Subcutaneous abdominal adipose tissue (tissue), 5 donors: ENCODE measurements around the gene AP1S1.

Experiments
- H3K27ac ChIP-seq: one replicate; pipeline ENCODE4 v1.7.0; 2013; ENCODE audit warnings: low read depth, mild to moderate bottlenecking, inconsistent platforms, low read length, moderate library complexity
- H3K27me3 ChIP-seq, 5 donors: one replicate each; pipeline ENCODE4 v1.7.0; 2013; ENCODE audit warnings: low read length in 5 of 5, inconsistent platforms in 1 of 5; ENCODE audit not compliant: control insufficient read depth in 5 of 5, insufficient read depth in 4 of 5
- H3K36me3 ChIP-seq, 5 donors: one replicate each; pipeline ENCODE4 v1.7.0; 2013; ENCODE audit warnings: low read length in 5 of 5; ENCODE audit not compliant: control insufficient read depth in 5 of 5, insufficient read depth in 5 of 5
- H3K4me1 ChIP-seq, 5 donors: one replicate each; pipeline ENCODE4 v1.7.0; 2013; ENCODE audit warnings: low read length in 5 of 5, mild to moderate bottlenecking in 3 of 5, moderate library complexity in 1 of 5; ENCODE audit not compliant: control insufficient read depth in 5 of 5, insufficient read depth in 5 of 5
- H3K4me3 ChIP-seq, 5 donors: one replicate each; pipeline ENCODE4 v1.7.0; 2013; ENCODE audit warnings: low read length in 5 of 5, low read depth in 1 of 5
- H3K9ac ChIP-seq, 5 donors: one replicate each; pipeline ENCODE4 v1.7.0; 2013; ENCODE audit warnings: low read length in 5 of 5, mild to moderate bottlenecking in 4 of 5, moderate library complexity in 3 of 5
- H3K9me3 ChIP-seq, 5 donors: one replicate each; pipeline ENCODE4 v1.7.0; 2013; ENCODE audit warnings: low read length in 5 of 5; ENCODE audit not compliant: control insufficient read depth in 5 of 5
- donor health status: healthy.
- donor health status: healthy.
- donor health status: healthy.
- donor health status: healthy.
- donor health status: healthy.

The AP1S1 gene

GRCh38 chr7:101163279-101164070 lies 9.2 kb downstream of the AP1S1 start:
- Histone ChIP-seq H3K9ac (no peak overlapping the region), H3K36me3 (peaks cover 0 to 24% (median 20%) of the 10 kb centered on the region in 5 donors), H3K4me3 (peak overlapping the region in 4 of 5 donors; percentile 36 to 55 (median 40)), H3K9me3 (no peaks in the 10 kb centered on the region), H3K27ac (no peak overlapping the region), H3K4me1 (peaks cover 0 to 39% (median 36%) of the 10 kb centered on the region in 5 donors), H3K27me3 (peaks cover 34 to 62% (median 49%) of the 10 kb centered on the region in 5 donors)

GRCh38 chr7:101164071-101164840 lies 10.0 kb downstream of the AP1S1 start:
- H3K4me1 ChIP-seq = peaks cover 0 to 39% (median 36%) of the 10 kb centered on the region in 5 donors
- peak overlapping the region in 2 of 5 donors; percentile 42 to 49 for H3K4me3 ChIP-seq

GRCh38 chr7:101165075-101165957 lies 11.0 kb downstream of the AP1S1 start, which contains the start of gene VGF:
Gene VGF, minus strand, starts transcription at chr7:101165569. Its CDS starts 726 bp downstream, at chr7:101164843.
- Histone ChIP-seq H3K9ac (no peak within 1 kb of the TSS), H3K36me3 (peaks cover 0 to 7% (median 4%) of the 10 kb centered on the region in 5 donors), H3K27ac (no peak within 1 kb of the TSS), H3K9me3 (no peaks in the 10 kb centered on the region), H3K4me3 (peak within 1 kb of the TSS; percentile 15 to 49 (median 34)), H3K4me1 (peaks cover 0 to 43% (median 39%) of the 10 kb centered on the region in 5 donors), H3K27me3 (peaks cover 47 to 73% (median 65%) of the 10 kb centered on the region in 5 donors)

More at GRCh38 chr7:101164071-101164840, 10.0 kb downstream of the AP1S1 start:
- no peaks in the 10 kb centered on the region for H3K9me3 ChIP-seq
- H3K27me3 ChIP-seq = peaks cover 40 to 66% (median 55%) of the 10 kb centered on the region in 5 donors
- H3K36me3 ChIP-seq = peaks cover 0 to 17% (median 14%) of the 10 kb centered on the region in 5 donors
- no peak overlapping the region for H3K27ac ChIP-seq
- H3K9ac ChIP-seq = no peak overlapping the region

DNA sequence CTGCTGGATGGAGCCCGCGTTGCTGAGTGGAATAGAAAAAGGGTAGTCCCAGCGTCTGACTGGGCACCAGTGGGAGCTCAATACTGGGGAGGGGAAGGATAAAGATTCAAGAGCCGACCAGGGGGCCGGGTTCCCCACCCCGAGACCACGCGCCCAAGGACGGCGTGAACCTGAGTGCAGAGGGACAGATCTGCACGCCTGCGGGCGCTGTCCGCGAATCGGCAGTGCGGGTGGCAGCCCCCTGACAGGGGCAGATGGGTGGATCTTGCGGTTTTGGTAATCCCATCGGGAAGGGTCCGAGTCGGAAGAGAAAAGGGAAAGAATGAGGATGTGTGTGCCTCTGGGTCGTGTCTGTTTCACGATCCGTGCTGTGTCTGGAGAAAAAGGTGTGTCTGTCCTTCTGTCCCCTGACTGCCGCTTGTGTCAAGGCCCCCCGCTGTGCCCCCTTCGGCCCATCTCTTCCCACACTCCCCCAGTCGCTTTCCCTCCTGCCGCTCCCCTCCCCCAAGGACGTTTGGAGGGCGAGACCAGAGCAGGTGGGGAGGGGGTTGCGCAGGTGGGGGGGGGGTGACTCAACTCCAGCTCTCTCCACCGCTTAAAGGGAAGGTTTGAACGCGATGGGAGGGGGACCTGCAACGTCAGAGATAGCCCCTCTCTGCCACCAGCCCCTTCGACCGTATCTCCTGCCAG lies 11.8 kb downstream of the AP1S1 start:
- Histone ChIP-seq H3K9me3 (no peaks in the 10 kb centered on the region), H3K4me1 (peaks cover 0 to 43% (median 39%) of the 10 kb centered on the region in 5 donors), H3K36me3 (peaks cover 0 to 3% (median 0%) of the 10 kb centered on the region in 5 donors), H3K9ac (no peak overlapping the region), H3K27me3 (peaks cover 55 to 81% (median 73%) of the 10 kb centered on the region in 5 donors), H3K4me3 (peak overlapping the region in 4 of 5 donors; percentile 21 to 41 (median 30)), H3K27ac (no peak overlapping the region)

DNA sequence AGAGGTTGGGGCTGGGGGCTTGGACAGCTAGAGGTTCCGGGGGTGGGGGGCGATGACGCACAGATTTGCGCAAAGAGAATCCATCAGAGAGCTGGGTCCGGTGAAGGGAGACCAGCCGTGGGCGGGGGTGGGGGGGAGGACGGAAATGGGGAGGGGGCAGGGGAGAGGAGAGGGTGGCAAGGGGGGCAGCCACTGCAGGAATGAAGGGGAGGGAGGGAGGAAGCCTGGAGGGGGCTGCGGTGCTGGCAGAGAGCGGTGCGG lies 12.3 kb downstream of the AP1S1 start:
- Histone ChIP-seq H3K27ac (no peak overlapping the region), H3K4me1 (peaks cover 0 to 43% (median 40%) of the 10 kb centered on the region in 5 donors), H3K9ac (no peak overlapping the region), H3K36me3 (peaks cover 0 to under 1% (median 0%) of the 10 kb centered on the region in 5 donors), H3K4me3 (no peak overlapping the region), H3K27me3 (peaks cover 59 to 81% (median 76%) of the 10 kb centered on the region in 5 donors), H3K9me3 (no peaks in the 10 kb centered on the region)

GRCh38 chr7:101166909-101167644 lies 12.8 kb downstream of the AP1S1 start:
- Histone ChIP-seq H3K4me1 (peaks cover 0 to 48% (median 43%) of the 10 kb centered on the region in 5 donors), H3K27me3 (peaks cover 64 to 82% (median 77%) of the 10 kb centered on the region in 5 donors), H3K4me3 (no peak overlapping the region), H3K36me3 (no peaks in the 10 kb centered on the region), H3K9me3 (no peaks in the 10 kb centered on the region), H3K27ac (no peak overlapping the region), H3K9ac (no peak overlapping the region)

- no peak overlapping the region for H3K27ac ChIP-seq
- no peaks in the 10 kb centered on the region for H3K9me3 ChIP-seq
- H3K9ac ChIP-seq = no peak overlapping the region
- H3K4me3 ChIP-seq = no peak overlapping the region
- H3K4me1 ChIP-seq = peaks cover 0 to 48% (median 42%) of the 10 kb centered on the region in 5 donors
- H3K27me3 ChIP-seq = peaks cover 72 to 85% (median 82%) of the 10 kb centered on the region in 5 donors
- H3K36me3 ChIP-seq = no peaks in the 10 kb centered on the region
These were observed 13.6 kb downstream of the AP1S1 start for GRCh38 chr7:101167645-101168411.

DNA sequence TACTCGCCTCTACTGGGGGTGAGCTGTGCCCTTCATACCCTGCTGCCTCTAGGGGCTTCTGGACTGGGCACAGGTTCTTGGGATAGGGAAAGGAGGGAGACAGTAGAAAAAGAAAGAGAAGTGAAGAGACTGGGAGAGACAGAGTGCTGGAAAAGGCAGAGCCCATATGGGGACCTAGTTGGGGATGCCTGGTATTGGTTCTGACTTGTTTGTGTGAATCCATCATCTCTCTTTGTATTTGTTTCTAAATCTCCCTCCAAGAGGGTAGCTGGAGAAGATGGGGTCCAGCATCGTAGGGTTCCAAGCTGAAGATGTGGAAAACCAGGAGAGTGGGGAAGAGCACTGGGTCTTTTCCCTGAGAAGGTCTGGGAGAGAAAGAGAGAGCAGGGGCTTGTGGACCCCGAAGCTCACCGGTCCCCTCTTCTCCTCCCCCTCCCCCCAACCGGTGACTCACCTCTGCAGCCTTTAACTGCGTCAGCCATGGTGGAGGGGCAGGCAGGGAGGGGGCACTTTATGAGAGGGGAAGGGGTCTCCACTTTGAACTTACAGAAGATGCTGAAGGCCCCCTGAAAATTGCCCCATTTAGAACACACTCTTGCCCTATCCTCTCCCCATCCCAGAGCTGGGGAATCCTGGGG lies 14.3 kb downstream of the AP1S1 start:
- peaks cover 0 to 49% (median 42%) of the 10 kb centered on the region in 5 donors for H3K4me1 ChIP-seq
- H3K36me3 ChIP-seq = no peaks in the 10 kb centered on the region
- H3K27ac ChIP-seq = no peak overlapping the region
- no peaks in the 10 kb centered on the region for H3K9me3 ChIP-seq
- H3K4me3 ChIP-seq = no peak overlapping the region
- peaks cover 78 to 89% (median 88%) of the 10 kb centered on the region in 5 donors for H3K27me3 ChIP-seq
- no peak overlapping the region for H3K9ac ChIP-seq
